NCI-H1048 (cell line): ENCODE results near the gene FJX1.

Source experiments
- DNase-seq: peaks from one replicate; lab custom pipeline; 2025; lab: John Stamatoyannopoulos, UW

FJX1 gene

GRCh38 chr11:35617687-35618496 is at the start of gene FJX1:
TSS of gene FJX1 (plus strand) at chr11:35618460. CDS start at chr11:35618637, 177 bp downstream.
- no peak for DNase-seq

GRCh38 chr11:35571696-35572095 is 46.6 kb upstream of the FJX1 start:
- no peak for DNase-seq

- no peak for DNase-seq
Observed at GRCh38 chr11:35579557-35580396, 38.5 kb upstream of the FJX1 start.

- DNase-seq, result no peak
Observed at GRCh38 chr11:35580397-35580781, 37.9 kb upstream of the FJX1 start.

- DNase-seq, result no peak
Observed at GRCh38 chr11:35582033-35582432, 36.2 kb upstream of the FJX1 start.

GRCh38 chr11:35583126-35583525 is 35.1 kb upstream of the FJX1 start:
- DNase-seq, result no peak

GRCh38 chr11:35583843-35584242 is 34.4 kb upstream of the FJX1 start:
- no peak for DNase-seq

GRCh38 chr11:35584321-35584720 is 33.9 kb upstream of the FJX1 start:
- DNase-seq, result no peak

- no peak for DNase-seq
Observed at GRCh38 chr11:35585416-35585815, 32.8 kb upstream of the FJX1 start.

GRCh38 chr11:35586222-35586621 is 32.0 kb upstream of the FJX1 start:
- DNase-seq, result no peak

GRCh38 chr11:35587972-35588371 is 30.3 kb upstream of the FJX1 start:
- no peak for DNase-seq

- DNase-seq, result no peak
Observed at GRCh38 chr11:35588627-35589026, 29.6 kb upstream of the FJX1 start.

- no peak for DNase-seq
Observed at GRCh38 chr11:35589281-35589680, 29.0 kb upstream of the FJX1 start.

- no peak for DNase-seq
Observed at GRCh38 chr11:35590412-35590811, 27.8 kb upstream of the FJX1 start.

- DNase-seq, result no peak
Observed at GRCh38 chr11:35593143-35593542, 25.1 kb upstream of the FJX1 start.

GRCh38 chr11:35594680-35595079 is 23.6 kb upstream of the FJX1 start:
- DNase-seq, result no peak

- no peak for DNase-seq
Observed at GRCh38 chr11:35598254-35599125, 19.8 kb upstream of the FJX1 start.

- DNase-seq, result no peak
Observed at GRCh38 chr11:35600331-35600838, 17.9 kb upstream of the FJX1 start.

- DNase-seq, result no peak
Observed at GRCh38 chr11:35602160-35602793, 16.0 kb upstream of the FJX1 start.

- no peak for DNase-seq
Observed at GRCh38 chr11:35602979-35603378, 15.3 kb upstream of the FJX1 start.

- no peak for DNase-seq
Observed at GRCh38 chr11:35605706-35606105, 12.6 kb upstream of the FJX1 start.

- DNase-seq, result no peak
Observed at GRCh38 chr11:35606206-35606605, 12.1 kb upstream of the FJX1 start.
